ENCODE data around the gene ZNF33B. TPM values are rescaled to one million over a fixed set of nuclear protein-coding genes. Genes with fewer than 3 reads are reported as not detected.

Gene ZNF33B
- total RNA-seq, 1 donor from 2014 or later = 21.5 TPM

GRCh38 chr10:42645516-42645915 lies 7.1 kb upstream of the ZNF33B start:
- TF ChIP-seq, protein P1, sequence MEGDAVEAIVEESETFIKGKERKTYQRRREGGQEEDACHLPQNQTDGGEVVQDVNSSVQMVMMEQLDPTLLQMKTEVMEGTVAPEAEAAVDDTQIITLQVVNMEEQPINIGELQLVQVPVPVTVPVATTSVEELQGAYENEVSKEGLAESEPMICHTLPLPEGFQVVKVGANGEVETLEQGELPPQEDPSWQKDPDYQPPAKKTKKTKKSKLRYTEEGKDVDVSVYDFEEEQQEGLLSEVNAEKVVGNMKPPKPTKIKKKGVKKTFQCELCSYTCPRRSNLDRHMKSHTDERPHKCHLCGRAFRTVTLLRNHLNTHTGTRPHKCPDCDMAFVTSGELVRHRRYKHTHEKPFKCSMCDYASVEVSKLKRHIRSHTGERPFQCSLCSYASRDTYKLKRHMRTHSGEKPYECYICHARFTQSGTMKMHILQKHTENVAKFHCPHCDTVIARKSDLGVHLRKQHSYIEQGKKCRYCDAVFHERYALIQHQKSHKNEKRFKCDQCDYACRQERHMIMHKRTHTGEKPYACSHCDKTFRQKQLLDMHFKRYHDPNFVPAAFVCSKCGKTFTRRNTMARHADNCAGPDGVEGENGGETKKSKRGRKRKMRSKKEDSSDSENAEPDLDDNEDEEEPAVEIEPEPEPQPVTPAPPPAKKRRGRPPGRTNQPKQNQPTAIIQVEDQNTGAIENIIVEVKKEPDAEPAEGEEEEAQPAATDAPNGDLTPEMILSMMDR (conservative IDR thresholded peaks at IDR 0.05) = no peak
- Mint-ChIP-seq H3K4me1 (no peaks in the 10 kb centered on the region), H3K9me3 (peaks cover 8% of the 10 kb centered on the region), H3K36me3 (ENCODE audit: low read depth) (peaks cover 2% of the 10 kb centered on the region), H3K27ac (ENCODE audit: unreplicated experiment) (no peak overlapping the region), H3K27me3 (ENCODE audit: low read depth) (peaks cover 47% of the 10 kb centered on the region), H3K4me3 (no peak overlapping the region)
- no peak for DNase-seq (ENCODE audit: low read depth, low spot score)

DNA sequence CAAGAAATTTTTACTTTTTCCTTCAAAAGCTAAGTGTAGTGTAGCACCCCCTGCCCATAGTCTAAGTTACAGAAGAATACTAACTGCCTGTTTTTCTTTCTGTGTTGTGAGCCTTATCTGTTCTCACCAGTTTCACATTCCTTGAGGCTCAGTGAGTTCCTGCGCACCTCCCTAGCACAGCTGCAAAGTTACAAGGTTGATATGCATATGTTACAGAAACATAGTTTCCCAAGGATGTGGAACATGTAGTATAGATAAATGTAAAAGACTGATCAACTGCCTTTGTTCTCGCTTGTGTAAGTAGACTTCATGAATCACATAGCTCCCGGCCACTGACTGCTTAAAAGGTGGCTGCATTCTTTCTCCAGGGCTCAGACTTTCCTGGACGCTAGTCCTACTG lies 6.7 kb upstream of the ZNF33B start:
- H3K36me3 Mint-ChIP-seq (ENCODE audit: low read depth) = no peaks in the 10 kb centered on the region
- no peaks in the 10 kb centered on the region for H3K4me1 Mint-ChIP-seq
- peaks cover 5% of the 10 kb centered on the region for H3K9me3 Mint-ChIP-seq
- no peak overlapping the region for H3K4me3 Mint-ChIP-seq
- TF ChIP-seq, protein P1 (conservative IDR thresholded peaks at IDR 0.05) = no peak
- peaks cover 48% of the 10 kb centered on the region for H3K27me3 Mint-ChIP-seq (ENCODE audit: low read depth)
- no peak overlapping the region for H3K27ac Mint-ChIP-seq (ENCODE audit: unreplicated experiment)
- no peak for DNase-seq (ENCODE audit: low read depth, low spot score)

DNA sequence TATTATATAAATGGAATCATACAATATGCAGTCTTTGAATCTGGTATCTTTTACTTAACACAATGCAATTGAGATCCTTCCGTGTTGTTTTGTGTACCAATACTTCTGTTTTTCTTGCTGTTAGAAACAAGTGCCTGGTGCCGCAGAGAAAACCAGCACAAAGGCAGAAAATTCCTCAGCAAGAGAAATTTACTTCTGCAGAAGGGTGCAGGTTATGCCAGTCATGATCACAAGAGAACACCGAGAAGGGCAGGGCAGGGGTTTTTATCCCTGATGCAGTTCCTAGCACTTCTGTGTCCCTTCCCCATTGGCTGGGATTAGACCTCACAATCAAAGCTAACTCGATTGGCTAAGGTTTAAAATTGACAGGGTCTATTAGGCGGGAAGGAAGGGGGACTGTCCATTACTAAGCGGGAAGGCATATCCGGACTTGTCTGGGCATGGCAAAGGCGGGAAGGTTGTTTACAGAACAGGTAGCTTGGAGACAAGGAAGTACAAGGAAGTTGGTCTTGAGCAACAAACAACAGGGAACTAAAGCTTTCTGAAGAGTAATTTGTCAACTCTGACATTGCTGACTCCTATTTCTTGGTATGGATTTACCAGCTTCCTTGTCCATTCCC lies 2.4 kb upstream of the ZNF33B start:
- Mint-ChIP-seq H3K27ac (ENCODE audit: unreplicated experiment) (no peak overlapping the region), H3K9me3 (no peaks in the 10 kb centered on the region), H3K4me1 (peaks cover 20% of the 10 kb centered on the region), H3K4me3 (peak overlapping the region; percentile 55), H3K27me3 (ENCODE audit: low read depth) (peaks cover 36% of the 10 kb centered on the region), H3K36me3 (ENCODE audit: low read depth) (no peaks in the 10 kb centered on the region)
- no peak for DNase-seq (ENCODE audit: low read depth, low spot score)
- TF ChIP-seq, protein P1 (conservative IDR thresholded peaks at IDR 0.05) = no peak

DNA sequence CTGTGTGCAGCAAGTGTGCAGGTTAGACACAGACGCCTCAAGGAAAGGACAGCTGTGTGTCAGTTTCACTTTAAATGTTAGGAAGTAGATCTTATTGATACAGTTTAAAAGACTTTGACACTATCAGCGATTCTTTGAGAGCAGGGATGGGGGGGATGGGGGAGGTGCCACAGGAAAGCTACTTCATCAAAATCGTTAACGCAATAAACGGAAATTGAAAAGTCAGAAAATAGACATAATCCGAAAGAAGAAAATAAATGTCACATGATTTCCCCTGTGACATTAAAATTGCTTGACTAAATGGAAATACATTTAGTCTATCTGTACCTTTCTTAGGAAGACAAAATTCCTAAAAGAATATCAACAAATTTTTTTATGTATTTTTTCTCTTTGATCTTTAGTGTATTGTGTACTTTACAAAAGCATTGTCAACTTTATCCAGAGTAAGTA lies 476 bp upstream of the ZNF33B start:
- DNase-seq (ENCODE audit: low read depth, low spot score) = no peak
- peaks cover 24% of the 10 kb centered on the region for H3K4me1 Mint-ChIP-seq
- H3K9me3 Mint-ChIP-seq = no peaks in the 10 kb centered on the region
- TF ChIP-seq, protein P1 (conservative IDR thresholded peaks at IDR 0.05) = no peak
- peaks cover 24% of the 10 kb centered on the region for H3K27me3 Mint-ChIP-seq (ENCODE audit: low read depth)
- H3K36me3 Mint-ChIP-seq (ENCODE audit: low read depth) = peaks cover 2% of the 10 kb centered on the region
- H3K4me3 Mint-ChIP-seq = peak overlapping the region; percentile 97
- H3K27ac Mint-ChIP-seq (ENCODE audit: unreplicated experiment) = peak overlapping the region; percentile 96

DNA sequence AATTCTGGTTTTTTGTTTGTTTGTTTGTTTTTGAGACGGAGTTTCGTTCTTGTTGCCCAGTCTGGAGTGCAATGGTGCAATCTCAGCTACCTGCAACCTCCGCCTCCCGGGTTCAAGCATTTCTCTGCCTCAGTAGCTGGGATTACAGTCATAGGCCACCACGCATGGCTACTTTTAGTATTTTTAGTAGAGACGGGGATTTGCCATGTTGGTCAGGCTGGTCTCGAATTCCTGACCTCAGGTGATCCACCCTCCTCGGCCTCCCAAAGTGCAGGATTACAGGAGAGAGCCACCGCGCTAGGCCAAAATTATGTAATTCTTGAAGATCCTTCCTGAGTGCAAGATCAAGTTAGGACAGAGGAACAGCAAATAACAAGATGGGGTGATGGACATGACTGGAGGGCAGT lies 719 bp downstream of the ZNF33B start:
- peaks cover 3% of the 10 kb centered on the region for H3K36me3 Mint-ChIP-seq (ENCODE audit: low read depth)
- peak overlapping the region; percentile 96 for H3K27ac Mint-ChIP-seq (ENCODE audit: unreplicated experiment)
- H3K4me1 Mint-ChIP-seq = peaks cover 24% of the 10 kb centered on the region
- no peaks in the 10 kb centered on the region for H3K9me3 Mint-ChIP-seq
- peak overlapping the region; percentile 97 for H3K4me3 Mint-ChIP-seq
- no peak for DNase-seq (ENCODE audit: low read depth, low spot score)
- TF ChIP-seq, protein P1 (conservative IDR thresholded peaks at IDR 0.05) = no peak
- peaks cover 19% of the 10 kb centered on the region for H3K27me3 Mint-ChIP-seq (ENCODE audit: low read depth)
